GM12878 (cell line): Measurements from ENCODE around the gene VCAN. TPM values are rescaled to one million over a fixed set of nuclear protein-coding genes. Genes with fewer than 3 reads are reported as not detected.
"Not testable (repeated sequence)": the region's sequence is repeated elsewhere in the genome, so short reads cannot be mapped to it uniquely, and the experiment has no call there.

Experiments used
- ATAC-seq: fragments of 200-7000 bp; cut with Tn5 transposase; 3 replicates; pipeline ENCODE4 v1.9.1; 2020; ENCODE audit warnings: mild to moderate bottlenecking, moderate library complexity
- BruUV-seq: library from RNA; stranded (reverse); fragments of 400-500 nt; replicated peaks from 2 replicates; lab custom pipeline; 2021; lab: Mats Ljungman, UMichigan
- CTCF ChIA-PET: fragments of 300-600 bp; sonication (Branson Sonifier 250); formaldehyde crosslinking; extraction: SDS; loops from one replicate; lab custom pipeline; 2021; ENCODE audit warnings: inconsistent platforms; lab: Yijun Ruan, JAX
- POLR2A ChIA-PET: fragments of 350-600 bp; formaldehyde crosslinking; extraction: SDS; loops from one replicate; lab custom pipeline; 2021; ENCODE audit warnings: inconsistent platforms; lab: Charles Lee
- RAD21 ChIA-PET: fragments of 300-600 bp; sonication (Branson Sonifier 250); formaldehyde crosslinking; loops from one replicate; lab custom pipeline; 2023; ENCODE audit warnings: antibody characterized with exemption; ENCODE audit not compliant: unreplicated experiment; lab: Charles Lee
- SMC1A ChIA-PET: fragments of 300-600 bp; sonication (Branson Sonifier 250); formaldehyde crosslinking; loops from one replicate; lab custom pipeline; 2023; ENCODE audit not compliant: unreplicated experiment, uncharacterized antibody; lab: Charles Lee
- DNase-seq: peaks from one replicate; pipeline ENCODE4 v3.0.0-alpha.2; 2011; ENCODE audit warnings: low read depth, low spot score
- FAIRE-seq: peaks from 3 replicates; lab custom pipeline; 2011; peaks lifted over from hg19 to GRCh38; lab: Jason Lieb, UNC
- H2AFZ ChIP-seq: 2 replicates; pipeline ENCODE4 v1.6.0; 2011; ENCODE audit warnings: low read depth, low read length, control low read depth; ENCODE audit not compliant: control insufficient read depth
- H3K27ac ChIP-seq: 2 replicates; pipeline ENCODE4 v1.5.1; 2011; ENCODE audit warnings: control low read depth; ENCODE audit not compliant: control insufficient read depth, insufficient read depth
- H3K27me3 ChIP-seq, 2 experiments: replicated peaks in 1 of 2; 2 replicates each; pipeline versions ENCODE4 v1.6.0 to v1.6.1; 2011; ENCODE audit warnings: low read length in 1 of 2; ENCODE audit not compliant: control insufficient read depth in 2 of 2, insufficient read depth in 2 of 2
- H3K36me3 ChIP-seq, 2 experiments: 2 replicates each; pipeline ENCODE4 v1.5.1; 2011; ENCODE audit warnings: low read length in 1 of 2; ENCODE audit not compliant: control insufficient read depth in 2 of 2, insufficient read depth in 2 of 2
- H3K4me1 ChIP-seq: 2 replicates; pipeline ENCODE4 v1.6.1; 2011; ENCODE audit warnings: mild to moderate bottlenecking, low read length, moderate library complexity, mixed read lengths; ENCODE audit not compliant: control insufficient read depth, insufficient read depth
- H3K4me2 ChIP-seq: 2 replicates; pipeline ENCODE4 v1.6.0; 2011; ENCODE audit warnings: control low read depth; ENCODE audit not compliant: control insufficient read depth, insufficient read depth
- H3K4me3 ChIP-seq: fragments of 200-600 bp; sonication (generic); 2 replicates; pipeline ENCODE4 v1.5.1; 2016
- H3K79me2 ChIP-seq: 2 replicates; pipeline ENCODE4 v1.6.0; 2011; ENCODE audit warnings: low read length; ENCODE audit not compliant: control insufficient read depth, insufficient read depth
- H3K9ac ChIP-seq: 2 replicates; pipeline ENCODE4 v1.8.0; 2011; ENCODE audit warnings: low read length, control low read depth, mixed read lengths; ENCODE audit not compliant: control insufficient read depth, insufficient read depth
- H3K9me3 ChIP-seq: replicated peaks from 3 replicates; pipeline ENCODE4 v1.5.1; 2011; ENCODE audit warnings: mild to moderate bottlenecking, low read length; ENCODE audit not compliant: control insufficient read depth, insufficient read depth
- H4K20me1 ChIP-seq: 2 replicates; pipeline ENCODE4 v1.6.0; 2011; ENCODE audit not compliant: control insufficient read depth, insufficient read depth
- WGBS: methylation state at CpG from one replicate; pipeline ENCODE4 v1.1.6; 2016; ENCODE audit warnings: low lambda C conversion rate; ENCODE audit not compliant: insufficient replicate concordance, insufficient coverage; ENCODE audit errors: missing lambda C conversion rate; 5-methylcytosine and 5-hydroxymethylcytosine counted together
- in situ Hi-C: fragments of 300-500 bp; cut with MboI; formaldehyde crosslinking; loops from 9 replicates; pipeline ENCODE4 v1.14.3; 2018; ENCODE audit warnings: mixed read lengths
- intact Hi-C: fragments of 100-400 bp; cut with micrococcal nuclease; formaldehyde crosslinking; loops from one replicate; pipeline ENCODE4 v1.14.2; 2022; ENCODE audit not compliant: unreplicated experiment
- polyA plus RNA-seq, 11 experiments: library from polyadenylated mRNA; depleted of rRNA in 4 of 11; unstranded in 6 of 11; stranded (reverse) in 5 of 11; fragments of >200 nt; fragmentation: Nextera tagmentation in 4 of 11; fragmentation: Illumina TruSeq in 1 of 11; extraction: Ambion mirVana in 4 of 11; extraction: Trizol in 1 of 11; gene quantifications; 1 replicate in 1 of 11; 2 replicates in 10 of 11; pipeline versions ENCODE4 v1.2.1 to v1.2.3, GENCODE V29; 2011 to 2016; ENCODE audit warnings: inconsistent platforms in 2 of 11, missing spikeins in 2 of 11, low read depth in 1 of 11
- total RNA-seq, 4 experiments: library from RNA; depleted of rRNA in 3 of 4; stranded (reverse); fragments of >200 nt in 3 of 4; fragmentation: Illumina TruSeq in 1 of 4; extraction: Trizol in 1 of 4; gene quantifications; 2 replicates each; pipeline versions ENCODE4 v1.2.1 to v1.2.3, GENCODE V29; 2013 to 2021
- TF ChIP-seq, protein P1 (sequence below): fragments of 450-650 bp; IDR thresholded peaks from 2 replicates; pipeline ENCODE4 v1.6.1; 2017; ENCODE audit warnings: mild to moderate bottlenecking, moderate library complexity

Gene VCAN
- total and polyA plus RNA-seq, 10 of the 15 experiments (the other 5 are each of a cell fraction or from before 2014, with no cell fraction given), result 1.2 to 15.2 (median 4.5) TPM

DNA sequence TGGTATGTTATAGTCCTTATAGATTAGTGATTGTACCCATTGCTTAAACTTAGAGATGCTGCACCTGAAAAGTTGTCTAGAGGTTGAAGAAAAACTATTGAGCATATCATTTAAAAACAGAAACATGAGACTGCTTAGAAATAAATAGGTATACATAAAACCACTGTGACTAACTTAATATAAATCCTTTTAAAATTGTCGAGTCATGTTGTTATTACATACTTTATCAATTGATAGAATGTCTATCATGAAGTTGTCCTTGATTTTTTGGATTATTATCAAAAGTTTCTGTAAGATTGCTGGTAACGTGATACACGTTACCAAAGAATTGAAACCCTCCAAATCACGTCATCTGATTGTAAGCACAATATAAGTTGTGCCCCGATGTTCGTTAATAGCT is 35.3 kb upstream of the VCAN start (continued):
- TF ChIP-seq, protein P1, sequence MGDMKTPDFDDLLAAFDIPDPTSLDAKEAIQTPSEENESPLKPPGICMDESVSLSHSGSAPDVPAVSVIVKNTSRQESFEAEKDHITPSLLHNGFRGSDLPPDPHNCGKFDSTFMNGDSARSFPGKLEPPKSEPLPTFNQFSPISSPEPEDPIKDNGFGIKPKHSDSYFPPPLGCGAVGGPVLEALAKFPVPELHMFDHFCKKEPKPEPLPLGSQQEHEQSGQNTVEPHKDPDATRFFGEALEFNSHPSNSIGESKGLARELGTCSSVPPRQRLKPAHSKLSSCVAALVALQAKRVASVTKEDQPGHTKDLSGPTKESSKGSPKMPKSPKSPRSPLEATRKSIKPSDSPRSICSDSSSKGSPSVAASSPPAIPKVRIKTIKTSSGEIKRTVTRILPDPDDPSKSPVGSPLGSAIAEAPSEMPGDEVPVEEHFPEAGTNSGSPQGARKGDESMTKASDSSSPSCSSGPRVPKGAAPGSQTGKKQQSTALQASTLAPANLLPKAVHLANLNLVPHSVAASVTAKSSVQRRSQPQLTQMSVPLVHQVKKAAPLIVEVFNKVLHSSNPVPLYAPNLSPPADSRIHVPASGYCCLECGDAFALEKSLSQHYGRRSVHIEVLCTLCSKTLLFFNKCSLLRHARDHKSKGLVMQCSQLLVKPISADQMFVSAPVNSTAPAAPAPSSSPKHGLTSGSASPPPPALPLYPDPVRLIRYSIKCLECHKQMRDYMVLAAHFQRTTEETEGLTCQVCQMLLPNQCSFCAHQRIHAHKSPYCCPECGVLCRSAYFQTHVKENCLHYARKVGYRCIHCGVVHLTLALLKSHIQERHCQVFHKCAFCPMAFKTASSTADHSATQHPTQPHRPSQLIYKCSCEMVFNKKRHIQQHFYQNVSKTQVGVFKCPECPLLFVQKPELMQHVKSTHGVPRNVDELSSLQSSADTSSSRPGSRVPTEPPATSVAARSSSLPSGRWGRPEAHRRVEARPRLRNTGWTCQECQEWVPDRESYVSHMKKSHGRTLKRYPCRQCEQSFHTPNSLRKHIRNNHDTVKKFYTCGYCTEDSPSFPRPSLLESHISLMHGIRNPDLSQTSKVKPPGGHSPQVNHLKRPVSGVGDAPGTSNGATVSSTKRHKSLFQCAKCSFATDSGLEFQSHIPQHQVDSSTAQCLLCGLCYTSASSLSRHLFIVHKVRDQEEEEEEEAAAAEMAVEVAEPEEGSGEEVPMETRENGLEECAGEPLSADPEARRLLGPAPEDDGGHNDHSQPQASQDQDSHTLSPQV, result no peak

DNA sequence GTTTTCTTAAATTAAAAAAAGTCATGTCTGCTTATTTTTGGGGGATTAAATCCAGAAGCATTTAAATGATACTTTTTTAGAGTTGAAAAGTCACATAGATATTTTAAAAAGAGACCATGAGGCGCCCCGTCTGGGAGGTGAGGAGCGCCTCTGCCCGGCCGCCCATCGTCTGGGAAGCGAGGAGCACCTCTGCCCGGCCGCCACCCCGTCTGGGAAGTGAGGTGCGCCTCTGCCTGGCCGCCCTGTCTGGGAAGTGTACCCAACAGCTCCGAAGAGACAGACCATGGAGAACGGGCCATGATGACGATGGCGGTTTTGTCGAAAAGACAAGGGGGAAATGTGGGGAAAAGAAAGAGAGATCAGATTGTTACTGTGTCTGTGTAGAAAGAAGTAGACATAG is 33.8 kb upstream of the VCAN start:
- not testable (repeated sequence) for BruUV-seq, H3K79me2 ChIP-seq
- CTCF ChIA-PET, result interaction anchor here (1.2 kb wide), 1 partner anchor 8 kb away, joined by 4 read pairs; no protein-coding TSS in a partner anchor

More for the DNA sequence above, 33.8 kb upstream of the VCAN start:
- POLR2A ChIA-PET, H2AFZ ChIP-seq, FAIRE-seq, H3K4me1 ChIP-seq, H4K20me1 ChIP-seq, H3K4me2 ChIP-seq, H3K4me3 ChIP-seq, ATAC-seq, H3K9ac ChIP-seq, DNase-seq, H3K27me3 ChIP-seq, H3K27ac ChIP-seq, SMC1A ChIA-PET, H3K36me3 ChIP-seq, H3K9me3 ChIP-seq: not testable (repeated sequence)
- 83% methylated on average over 17 of the region's 17 CpGs for WGBS
- in situ Hi-C loops, result loop anchor here (25.0 kb wide), 1 partner anchor 800 kb away; no protein-coding TSS in a partner anchor
- intact Hi-C loops, result loop anchor here (10.0 kb wide), 1 partner anchor 553 kb away; no protein-coding TSS in a partner anchor
- RAD21 ChIA-PET, result interaction anchor here (1.0 kb wide), 1 partner anchor 11 kb away, joined by 3 read pairs; no protein-coding TSS in a partner anchor
